ENCODE results near the gene RGS19.

DNA sequence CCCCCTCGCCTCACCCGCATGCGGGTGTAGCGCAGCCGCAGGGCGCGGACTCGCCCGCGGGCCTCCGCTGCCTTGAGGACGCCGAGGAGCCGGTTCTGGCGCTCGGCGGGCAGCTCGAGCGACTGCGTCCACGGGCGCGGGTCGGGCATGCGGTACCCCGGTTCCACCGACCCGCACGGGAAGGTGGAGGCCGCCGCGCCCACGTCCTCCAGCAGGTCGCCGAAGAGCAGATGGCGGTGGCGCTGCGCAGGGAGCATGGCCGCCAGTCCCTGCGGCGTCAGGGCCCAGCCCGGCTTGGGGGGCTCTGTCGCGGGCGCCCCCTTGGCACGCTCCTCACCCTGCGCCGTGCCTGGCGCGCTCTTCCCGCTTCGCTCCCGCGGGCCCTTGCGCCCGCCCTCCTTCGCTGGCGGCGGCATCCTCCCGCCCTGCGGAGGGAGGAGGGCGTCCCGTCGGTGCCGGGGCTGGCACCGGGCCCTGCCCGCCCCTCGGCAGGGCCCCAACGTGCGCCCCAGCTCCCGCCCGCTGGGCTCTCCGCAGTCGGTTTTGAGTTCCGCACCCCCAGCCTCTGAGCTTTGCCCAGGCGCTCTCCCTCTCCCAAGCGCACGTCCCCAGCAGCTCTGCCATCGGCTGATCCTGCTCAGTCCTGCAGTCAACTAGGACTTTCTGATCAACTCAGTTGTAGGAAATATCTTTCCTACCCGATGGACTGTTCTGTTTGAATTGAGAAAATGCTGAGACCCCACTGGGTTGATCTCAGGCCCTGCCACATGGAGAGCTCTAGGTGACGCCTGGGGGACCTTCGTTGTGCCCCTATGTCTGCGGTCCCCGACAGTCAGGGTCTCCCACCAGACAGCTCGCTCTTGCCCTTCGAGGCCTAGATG lies 4.7 kb upstream of the RGS19 start, which contains the start of gene LKAAEAR1:
- TF ChIP-seq, protein P1, sequence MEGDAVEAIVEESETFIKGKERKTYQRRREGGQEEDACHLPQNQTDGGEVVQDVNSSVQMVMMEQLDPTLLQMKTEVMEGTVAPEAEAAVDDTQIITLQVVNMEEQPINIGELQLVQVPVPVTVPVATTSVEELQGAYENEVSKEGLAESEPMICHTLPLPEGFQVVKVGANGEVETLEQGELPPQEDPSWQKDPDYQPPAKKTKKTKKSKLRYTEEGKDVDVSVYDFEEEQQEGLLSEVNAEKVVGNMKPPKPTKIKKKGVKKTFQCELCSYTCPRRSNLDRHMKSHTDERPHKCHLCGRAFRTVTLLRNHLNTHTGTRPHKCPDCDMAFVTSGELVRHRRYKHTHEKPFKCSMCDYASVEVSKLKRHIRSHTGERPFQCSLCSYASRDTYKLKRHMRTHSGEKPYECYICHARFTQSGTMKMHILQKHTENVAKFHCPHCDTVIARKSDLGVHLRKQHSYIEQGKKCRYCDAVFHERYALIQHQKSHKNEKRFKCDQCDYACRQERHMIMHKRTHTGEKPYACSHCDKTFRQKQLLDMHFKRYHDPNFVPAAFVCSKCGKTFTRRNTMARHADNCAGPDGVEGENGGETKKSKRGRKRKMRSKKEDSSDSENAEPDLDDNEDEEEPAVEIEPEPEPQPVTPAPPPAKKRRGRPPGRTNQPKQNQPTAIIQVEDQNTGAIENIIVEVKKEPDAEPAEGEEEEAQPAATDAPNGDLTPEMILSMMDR (IDR thresholded peaks at IDR 0.05), result no peak
- TF ChIP-seq POLR2A (IDR thresholded peaks at IDR 0.05), result no peak

Measured in heart left ventricle (tissue), 13 donors.